ENCODE measurements around the gene VRK3.

The VRK3 gene

DNA sequence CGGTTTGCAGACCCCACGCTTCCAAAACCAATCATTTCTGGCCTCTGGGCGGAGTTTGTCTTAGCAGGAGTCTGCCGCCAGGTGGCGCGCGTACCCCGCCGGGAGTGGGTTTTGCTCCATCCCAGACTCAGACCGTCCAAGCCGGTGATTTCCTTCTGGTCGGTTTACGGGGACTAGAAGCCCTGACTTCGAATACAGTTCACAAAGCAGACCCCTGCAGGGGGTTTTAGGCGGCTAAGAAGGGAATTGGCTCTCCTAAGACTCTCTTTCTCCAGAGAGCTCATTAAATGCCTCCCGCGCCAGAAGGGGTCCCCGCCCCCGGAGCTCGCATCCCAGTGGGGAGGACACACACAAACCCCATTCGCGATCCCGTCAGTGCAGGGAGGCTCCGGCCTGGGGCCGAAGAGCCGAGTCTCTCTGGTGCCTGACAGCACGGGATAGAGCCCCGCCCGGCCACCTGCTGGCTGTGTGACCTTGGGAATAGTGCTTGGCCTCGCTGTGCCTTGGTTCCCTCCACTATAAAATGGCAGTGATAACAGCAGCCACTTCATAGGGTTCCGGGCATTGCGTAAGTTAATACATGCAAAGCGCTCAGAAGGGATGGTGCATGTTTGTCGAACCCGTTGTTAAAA lies 87.3 kb downstream of the VRK3 start:
- in situ Hi-C loops (cut with MboI; ENCODE audit: low pct_unique_long_range_greater_than_20kb, low sequenced_read_pairs, unreplicated experiment): loop anchor here (25.0 kb wide), 1 partner anchor 199 kb away; no protein-coding TSS in a partner anchor
- DNase-seq (ENCODE audit: low spot score): peak; percentile 82

GRCh38 chr19:49936549-49936948 lies 88.6 kb downstream of the VRK3 start:
- in situ Hi-C loops (cut with MboI; ENCODE audit: low pct_unique_long_range_greater_than_20kb, low sequenced_read_pairs, unreplicated experiment): loop anchor here (25.0 kb wide), 1 partner anchor 201 kb away; no protein-coding TSS in a partner anchor
- no peak for DNase-seq (ENCODE audit: low spot score)
- TF ChIP-seq, protein P1, sequence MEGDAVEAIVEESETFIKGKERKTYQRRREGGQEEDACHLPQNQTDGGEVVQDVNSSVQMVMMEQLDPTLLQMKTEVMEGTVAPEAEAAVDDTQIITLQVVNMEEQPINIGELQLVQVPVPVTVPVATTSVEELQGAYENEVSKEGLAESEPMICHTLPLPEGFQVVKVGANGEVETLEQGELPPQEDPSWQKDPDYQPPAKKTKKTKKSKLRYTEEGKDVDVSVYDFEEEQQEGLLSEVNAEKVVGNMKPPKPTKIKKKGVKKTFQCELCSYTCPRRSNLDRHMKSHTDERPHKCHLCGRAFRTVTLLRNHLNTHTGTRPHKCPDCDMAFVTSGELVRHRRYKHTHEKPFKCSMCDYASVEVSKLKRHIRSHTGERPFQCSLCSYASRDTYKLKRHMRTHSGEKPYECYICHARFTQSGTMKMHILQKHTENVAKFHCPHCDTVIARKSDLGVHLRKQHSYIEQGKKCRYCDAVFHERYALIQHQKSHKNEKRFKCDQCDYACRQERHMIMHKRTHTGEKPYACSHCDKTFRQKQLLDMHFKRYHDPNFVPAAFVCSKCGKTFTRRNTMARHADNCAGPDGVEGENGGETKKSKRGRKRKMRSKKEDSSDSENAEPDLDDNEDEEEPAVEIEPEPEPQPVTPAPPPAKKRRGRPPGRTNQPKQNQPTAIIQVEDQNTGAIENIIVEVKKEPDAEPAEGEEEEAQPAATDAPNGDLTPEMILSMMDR (IDR thresholded peaks at IDR 0.05; ENCODE audit: extremely low read depth, insufficient read depth, missing control alignments): no peak

More for the DNA sequence above, 87.3 kb downstream of the VRK3 start:
- TF ChIP-seq, protein P1 (IDR thresholded peaks at IDR 0.05; ENCODE audit: extremely low read depth, insufficient read depth, missing control alignments): peak; percentile 94

DNA sequence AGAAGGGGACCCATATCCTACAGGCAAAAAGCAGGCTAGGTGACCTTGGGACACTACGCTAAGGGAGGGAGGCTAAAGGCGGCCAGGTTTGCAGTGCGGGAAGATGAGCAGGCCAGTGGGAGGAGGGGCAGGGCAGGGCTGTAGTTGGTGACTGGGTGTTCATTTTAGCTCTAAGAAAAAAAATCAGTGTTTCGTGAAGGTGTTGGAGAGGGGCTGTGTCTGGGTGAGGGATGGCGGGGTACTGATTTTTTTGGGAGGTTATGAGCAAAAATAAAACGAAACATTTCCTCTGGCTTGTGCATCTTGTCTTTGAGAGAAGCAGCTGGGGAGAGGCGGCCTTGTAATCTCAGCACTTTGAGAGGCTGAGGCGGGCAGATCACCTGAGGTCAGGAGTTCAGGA lies 91.5 kb downstream of the VRK3 start:
- in situ Hi-C loops (cut with MboI; ENCODE audit: low pct_unique_long_range_greater_than_20kb, low sequenced_read_pairs, unreplicated experiment): loop anchor here (25.0 kb wide), 1 partner anchor 204 kb away; no protein-coding TSS in a partner anchor
- TF ChIP-seq, protein P1 (IDR thresholded peaks at IDR 0.05; ENCODE audit: extremely low read depth, insufficient read depth, missing control alignments): no peak
- DNase-seq (ENCODE audit: low spot score): no peak

- DNase-seq (ENCODE audit: low spot score): no peak
- TF ChIP-seq, protein P1 (IDR thresholded peaks at IDR 0.05; ENCODE audit: extremely low read depth, insufficient read depth, missing control alignments): no peak
- in situ Hi-C loops (cut with MboI; ENCODE audit: low pct_unique_long_range_greater_than_20kb, low sequenced_read_pairs, unreplicated experiment): loop anchor here (25.0 kb wide), 1 partner anchor 205 kb away; no protein-coding TSS in a partner anchor
These were observed 92.4 kb downstream of the VRK3 start for GRCh38 chr19:49932731-49933131.

- no peak for DNase-seq (ENCODE audit: low spot score)
- TF ChIP-seq, protein P1 (IDR thresholded peaks at IDR 0.05; ENCODE audit: extremely low read depth, insufficient read depth, missing control alignments): no peak
- in situ Hi-C loops (cut with MboI; ENCODE audit: low pct_unique_long_range_greater_than_20kb, low sequenced_read_pairs, unreplicated experiment): loop anchor here (25.0 kb wide), 1 partner anchor 205 kb away; no protein-coding TSS in a partner anchor
These were observed 93.1 kb downstream of the VRK3 start for GRCh38 chr19:49932041-49932451.

DNA sequence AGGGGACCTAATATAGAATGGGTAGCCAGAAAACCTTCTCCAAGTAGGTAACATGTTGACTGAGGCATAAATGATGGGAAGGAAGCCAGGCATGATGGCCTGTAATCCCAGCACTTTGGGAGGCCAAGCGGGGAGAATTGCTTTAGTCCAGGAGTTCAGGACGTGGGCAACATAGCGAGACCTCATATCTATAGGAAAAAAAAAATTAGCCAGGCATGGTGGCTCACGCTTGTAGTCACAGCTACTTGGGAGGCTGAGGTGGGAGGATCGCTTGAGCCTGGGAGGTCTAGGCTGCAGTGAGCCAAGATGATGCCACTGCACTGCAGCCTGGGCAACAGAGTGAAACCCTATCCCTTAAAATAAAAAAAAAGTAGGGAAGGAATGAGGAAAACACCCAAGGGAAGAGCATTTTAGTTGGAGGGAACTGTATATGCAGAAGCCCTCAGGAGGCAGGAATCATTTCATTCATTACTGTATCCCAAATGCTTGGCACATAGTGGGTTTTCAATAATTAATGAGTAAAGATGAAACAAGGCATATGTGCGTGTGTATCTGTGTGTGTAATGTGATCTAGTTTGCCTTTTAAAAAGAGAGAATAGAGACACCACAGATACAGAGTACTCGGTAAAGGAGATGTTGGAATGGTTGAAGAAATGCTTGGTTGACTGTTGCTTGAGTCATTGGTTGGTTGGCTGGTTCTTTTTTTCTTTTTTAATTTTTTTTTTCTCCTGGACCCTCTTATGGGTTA lies 93.7 kb downstream of the VRK3 start:
- no peak for DNase-seq (ENCODE audit: low spot score)
- TF ChIP-seq, protein P1 (IDR thresholded peaks at IDR 0.05; ENCODE audit: extremely low read depth, insufficient read depth, missing control alignments): no peak
- in situ Hi-C loops (cut with MboI; ENCODE audit: low pct_unique_long_range_greater_than_20kb, low sequenced_read_pairs, unreplicated experiment): loop anchor here (25.0 kb wide), 1 partner anchor 206 kb away; no protein-coding TSS in a partner anchor
